HG02973 (cell line): ENCODE measurements around the gene DCAF8.

ENCODE experiments used
- ATAC-seq: cut with Tn5 transposase; IDR thresholded peaks from one replicate; pipeline ENCODE4 v1.9.1; 2021; ENCODE audit warnings: moderate library complexity; ENCODE audit not compliant: unreplicated experiment

Gene DCAF8

DNA sequence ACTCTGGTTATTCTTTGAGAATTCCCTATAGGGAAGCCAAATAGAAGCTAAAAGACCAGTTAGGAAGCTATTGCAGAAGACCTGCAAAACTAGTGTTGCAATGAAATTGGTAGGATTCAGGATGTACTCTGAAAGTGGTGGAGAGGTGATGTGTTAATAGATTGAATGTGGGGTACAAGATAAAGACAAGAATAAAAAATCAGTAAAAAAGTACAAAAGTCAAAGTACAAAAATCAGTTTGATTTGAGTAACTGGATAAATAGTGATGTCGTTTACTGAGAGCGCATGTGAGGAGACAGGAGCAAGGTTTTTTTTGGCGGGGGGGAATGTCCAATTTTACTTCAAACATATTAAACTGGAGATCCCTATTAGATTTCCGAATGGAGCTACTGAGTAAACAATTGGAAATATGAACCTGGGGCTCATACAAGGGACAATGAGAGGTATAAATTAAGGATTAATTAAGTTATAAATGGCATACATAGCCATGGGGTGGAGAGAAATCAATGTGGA lies 2.5 kb upstream of the DCAF8 start:
- no peak for ATAC-seq

DNA sequence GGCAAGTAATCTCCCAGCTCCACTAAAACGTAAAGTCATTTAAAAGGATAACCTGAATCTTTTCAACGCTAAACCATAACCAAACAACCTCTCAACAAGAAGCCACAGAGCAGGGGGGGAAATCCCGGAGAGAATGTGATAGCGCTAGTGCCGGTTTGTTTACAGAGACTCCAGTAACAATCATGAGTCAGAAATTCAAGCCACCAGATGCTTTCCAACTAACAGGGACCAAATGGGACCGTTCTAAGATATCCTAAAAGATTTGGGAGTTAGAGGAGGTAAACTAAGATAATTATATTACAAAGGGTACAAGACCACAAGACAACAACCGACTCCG lies 825 bp downstream of the DCAF8 start:
- peak; percentile 36 for ATAC-seq

DNA sequence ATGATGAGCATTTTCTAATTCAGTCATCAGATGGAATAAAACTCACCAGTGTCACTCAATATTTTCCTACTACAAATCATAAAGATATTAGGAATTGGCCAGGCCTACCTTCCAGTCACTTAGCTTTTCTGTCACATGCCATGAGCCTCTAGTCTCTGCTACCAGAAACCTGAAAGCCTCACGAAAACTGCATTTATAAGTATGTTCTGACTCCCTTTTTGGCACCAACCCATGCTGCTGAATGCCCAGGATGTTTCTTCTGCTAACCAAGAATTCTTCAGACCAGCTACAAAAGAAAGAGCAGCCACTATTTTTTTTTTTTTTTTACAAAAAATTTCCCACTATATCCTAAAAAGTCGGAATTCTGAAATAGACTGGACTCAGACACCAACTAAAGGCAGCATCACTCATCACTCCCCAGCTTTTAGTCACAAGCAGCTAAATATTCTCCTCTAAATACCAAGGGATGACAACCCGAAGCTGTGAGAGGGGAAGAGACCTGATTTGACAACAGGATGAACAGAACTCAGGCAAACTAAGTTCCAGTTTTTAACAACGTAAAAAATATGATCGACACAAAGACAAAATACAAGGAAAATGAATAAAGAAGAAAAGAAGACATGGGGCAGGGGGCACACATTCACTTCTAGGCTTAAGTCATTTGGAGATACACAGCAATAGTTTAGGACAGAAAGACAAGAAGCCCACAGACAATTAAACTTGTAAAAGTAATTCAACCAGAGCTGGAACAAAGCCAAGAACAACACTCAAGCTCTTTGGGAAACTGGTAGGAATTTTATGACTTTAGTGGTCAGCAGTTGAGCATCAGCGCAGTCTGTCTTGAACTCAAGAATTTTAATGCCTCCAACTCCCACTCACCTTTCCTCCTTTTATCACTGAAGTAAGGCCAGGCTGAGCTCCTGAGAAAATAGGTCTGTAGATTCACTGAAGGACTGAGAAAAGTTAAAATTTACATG lies 1.7 kb downstream of the DCAF8 start:
- no peak for ATAC-seq

DNA sequence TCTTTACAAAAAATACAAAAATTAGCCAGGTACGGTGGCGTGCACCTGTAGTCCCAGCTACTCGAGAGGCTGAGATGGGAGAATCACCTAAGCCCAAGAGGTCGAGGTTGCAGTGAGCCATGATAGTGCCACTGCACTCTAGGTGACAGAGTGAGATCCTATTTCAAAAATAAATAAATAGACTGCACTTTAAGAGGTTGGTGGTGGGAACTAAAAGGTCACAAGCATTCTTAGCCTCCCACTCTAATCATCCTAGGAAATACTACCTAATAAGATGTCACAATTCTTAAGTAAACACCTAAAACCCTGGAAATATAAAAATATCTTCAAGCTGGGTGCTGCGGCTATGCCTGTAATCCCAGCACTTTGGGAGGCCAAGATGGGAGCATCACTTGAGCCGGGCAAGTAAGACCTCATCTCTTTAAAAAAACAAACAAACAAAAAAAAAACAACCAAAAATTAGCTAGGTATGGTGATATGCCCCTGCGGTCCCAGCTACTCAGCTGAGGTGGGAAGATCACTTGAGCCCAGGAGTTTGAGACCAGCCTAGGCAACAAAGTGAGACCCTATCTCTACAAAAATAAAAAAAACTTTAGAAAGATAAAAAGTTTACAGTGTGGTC lies 4.1 kb downstream of the DCAF8 start:
- no peak for ATAC-seq

DNA sequence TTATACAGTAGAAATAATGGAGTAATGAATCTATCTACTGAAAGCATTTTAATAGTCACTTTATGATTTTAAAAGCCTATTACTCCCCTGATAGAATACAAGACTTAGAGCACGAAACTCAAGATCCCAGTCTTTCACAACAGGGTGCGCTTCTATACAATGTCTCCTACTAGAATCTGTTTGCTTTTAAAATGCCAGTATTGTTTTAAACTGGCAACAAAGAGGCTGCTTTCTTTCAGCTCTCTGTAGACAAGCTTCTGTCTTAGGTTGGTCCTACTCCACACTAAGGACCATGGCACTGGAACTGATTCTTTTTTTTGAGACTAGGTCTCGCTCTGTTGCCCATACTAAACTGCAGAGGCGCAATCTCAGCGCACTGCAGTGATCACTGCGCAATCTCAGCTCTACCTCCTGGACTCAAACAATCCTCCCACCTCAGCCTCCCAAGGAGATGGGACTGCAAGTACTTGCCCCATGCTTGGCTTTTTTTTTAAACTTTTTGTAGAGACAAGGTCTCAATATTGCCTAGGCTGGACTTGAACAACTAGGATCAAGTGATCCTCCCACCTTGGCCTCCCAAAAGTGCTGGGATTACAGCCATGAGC lies 4.8 kb downstream of the DCAF8 start:
- ATAC-seq: no peak

DNA sequence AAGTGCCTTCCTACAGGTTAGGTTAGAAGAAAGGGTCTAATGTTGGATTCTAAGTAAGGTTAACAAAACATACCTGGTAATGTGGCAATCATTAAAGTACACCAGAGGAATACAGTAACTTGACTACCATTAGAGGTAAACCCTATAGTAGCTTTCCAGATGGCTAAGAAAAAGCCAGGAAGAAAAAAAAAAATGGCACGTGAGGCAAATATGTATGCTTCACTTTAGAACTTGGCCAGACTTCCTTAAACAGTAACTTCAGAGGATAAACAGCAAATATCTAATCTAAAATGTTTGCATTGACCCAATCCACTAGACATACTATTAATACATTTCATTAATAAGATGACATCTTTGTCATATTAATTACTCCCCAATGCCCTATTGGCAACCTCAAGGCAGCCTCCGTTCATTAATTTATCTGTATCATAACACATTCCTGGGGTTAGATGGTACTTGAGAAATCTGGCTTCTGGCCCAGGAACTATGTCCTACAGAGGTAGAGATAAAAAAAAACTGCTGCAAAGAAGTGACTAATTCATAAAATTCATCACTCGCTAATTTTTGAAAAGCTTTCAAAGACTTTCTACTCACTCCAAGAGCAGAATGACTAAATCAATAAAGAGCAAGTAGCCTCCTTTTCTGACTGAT lies 5.8 kb downstream of the DCAF8 start:
- ATAC-seq: no peak

DNA sequence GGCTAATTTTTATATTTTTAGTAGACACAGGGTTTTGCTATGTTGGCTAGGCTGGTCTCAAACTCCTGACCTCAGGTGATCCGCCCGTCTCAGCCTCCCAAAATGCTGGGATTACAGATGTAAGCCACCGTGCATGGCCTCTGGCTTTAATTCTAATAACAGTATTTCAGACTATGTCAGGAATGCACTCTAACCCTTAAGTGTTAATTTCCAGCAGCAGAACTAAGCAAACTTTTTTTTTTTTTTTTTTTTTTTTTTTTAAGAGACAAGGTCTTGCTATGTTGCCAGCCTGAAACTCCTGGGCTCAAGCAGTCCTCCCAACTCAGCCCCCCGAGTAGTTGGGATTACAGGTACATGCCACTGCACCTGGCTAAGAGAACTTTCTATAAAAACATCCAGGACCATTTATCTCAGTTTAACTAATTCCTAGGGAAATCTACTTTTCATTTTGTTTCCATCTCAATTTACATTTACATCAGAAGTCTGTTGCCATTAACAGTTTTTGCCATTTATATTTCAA lies 6.5 kb downstream of the DCAF8 start:
- no peak for ATAC-seq

DNA sequence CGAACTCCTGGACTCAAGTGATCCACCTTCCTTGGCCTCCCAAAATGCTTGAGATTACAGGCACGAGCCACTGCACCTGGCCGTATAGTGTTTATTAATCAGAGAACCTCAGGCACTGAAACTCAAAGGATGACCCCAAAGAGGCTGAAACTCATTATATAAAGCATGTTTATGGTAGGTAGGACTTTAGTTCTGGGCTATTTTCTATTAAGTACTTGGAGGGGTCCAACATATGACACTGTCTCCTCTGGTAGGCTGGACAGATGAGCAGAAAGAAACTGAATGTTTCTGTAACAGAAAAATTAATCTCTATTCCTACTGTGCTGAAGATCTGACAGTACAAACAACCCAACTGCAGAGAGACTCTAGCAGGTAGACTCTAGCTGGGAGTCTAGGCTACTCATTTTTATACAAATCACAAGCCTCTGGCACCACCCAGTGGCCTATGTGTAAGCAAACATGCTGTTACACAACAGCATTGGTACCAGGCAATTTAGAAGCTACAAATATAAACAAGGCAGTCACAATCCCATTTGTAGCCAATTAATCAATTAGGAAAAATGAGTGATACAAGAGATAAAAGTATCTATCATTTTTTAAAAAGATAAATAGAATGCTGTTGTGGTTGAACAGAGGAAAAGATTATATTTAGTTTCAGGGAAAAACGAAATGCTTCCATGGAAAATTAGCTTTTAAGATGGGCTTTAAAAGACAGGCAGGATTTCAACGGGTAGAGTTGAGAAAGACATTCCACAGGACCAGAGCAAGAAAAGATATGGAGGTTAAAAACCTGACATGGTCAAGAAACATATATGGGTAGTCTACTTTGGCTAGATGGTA lies 10.4 kb downstream of the DCAF8 start:
- ATAC-seq: no peak

DNA sequence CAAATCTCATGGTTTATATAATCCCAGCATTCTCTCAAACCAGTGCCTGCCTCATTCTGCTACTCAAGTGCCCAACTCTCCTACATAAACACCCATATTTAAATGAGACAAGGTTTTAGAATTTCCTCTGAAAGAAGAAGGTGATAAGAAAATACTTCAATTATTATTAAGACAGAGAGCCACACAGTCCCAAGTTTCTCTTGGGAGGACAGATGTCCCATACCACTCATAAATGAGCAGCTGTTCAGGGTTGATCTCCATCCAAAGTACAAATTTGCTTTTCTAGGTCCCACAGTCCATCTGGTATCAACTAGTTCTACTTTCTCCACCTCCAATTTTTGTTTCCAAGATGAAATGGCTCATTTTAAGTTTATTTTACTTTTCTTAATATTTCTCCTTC lies 11.3 kb downstream of the DCAF8 start:
- ATAC-seq: no peak

DNA sequence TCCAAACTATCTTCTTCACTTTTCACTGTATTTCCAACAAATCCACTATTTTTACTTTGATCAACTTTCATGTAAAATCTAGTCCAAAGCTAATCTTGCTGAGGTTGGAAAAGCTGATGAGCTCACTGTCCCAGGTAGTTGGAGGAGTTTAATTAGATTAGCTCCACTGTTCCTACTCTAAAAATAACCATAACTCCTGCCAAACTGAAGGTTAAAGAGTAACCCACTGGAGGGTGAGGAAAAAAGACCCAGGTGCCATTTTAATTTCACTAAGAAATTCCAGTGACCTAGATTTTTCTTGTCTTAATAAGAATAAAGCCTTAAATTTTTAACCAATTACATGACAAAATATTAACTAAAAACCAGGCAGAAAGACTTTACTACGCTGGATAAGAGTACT lies 15.3 kb downstream of the DCAF8 start:
- no peak for ATAC-seq

DNA sequence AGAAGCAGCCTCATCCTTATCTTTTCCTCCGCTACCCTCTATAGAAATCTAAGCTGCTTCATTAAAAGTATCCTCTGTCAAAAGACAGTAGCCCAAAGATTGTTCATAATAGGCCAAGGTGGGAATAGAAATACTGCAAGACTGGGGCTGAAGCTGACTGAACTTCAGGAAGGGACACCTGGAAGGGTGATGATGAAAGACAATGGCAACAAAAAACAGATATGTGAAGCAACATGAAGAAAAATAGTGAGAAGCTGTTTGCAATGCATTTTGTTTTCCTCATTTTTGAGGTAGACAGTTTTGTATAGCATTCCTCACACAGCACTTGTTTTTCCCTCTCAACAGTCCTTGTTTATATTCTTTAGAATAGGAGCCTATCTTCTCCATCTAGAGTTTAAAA lies 16.9 kb downstream of the DCAF8 start:
- no peak for ATAC-seq

DNA sequence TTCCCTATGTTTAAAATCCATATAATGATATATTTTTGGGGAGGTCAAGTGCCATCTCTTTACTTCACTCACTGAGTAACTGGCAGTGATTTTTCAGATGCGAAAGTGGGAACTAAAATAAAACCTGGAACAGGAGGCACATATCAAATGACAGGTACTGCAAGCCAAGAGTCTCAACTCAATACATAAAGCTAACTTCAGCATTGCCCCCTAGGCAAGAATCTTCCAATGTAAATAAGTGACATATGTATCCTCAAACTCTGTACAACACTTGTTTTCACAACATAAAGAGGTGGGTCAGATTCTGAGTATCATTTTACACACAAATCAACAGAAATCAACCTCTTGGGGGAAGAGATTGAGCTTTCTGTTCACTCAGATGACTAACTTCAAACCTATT lies 18.1 kb downstream of the DCAF8 start:
- no peak for ATAC-seq

DNA sequence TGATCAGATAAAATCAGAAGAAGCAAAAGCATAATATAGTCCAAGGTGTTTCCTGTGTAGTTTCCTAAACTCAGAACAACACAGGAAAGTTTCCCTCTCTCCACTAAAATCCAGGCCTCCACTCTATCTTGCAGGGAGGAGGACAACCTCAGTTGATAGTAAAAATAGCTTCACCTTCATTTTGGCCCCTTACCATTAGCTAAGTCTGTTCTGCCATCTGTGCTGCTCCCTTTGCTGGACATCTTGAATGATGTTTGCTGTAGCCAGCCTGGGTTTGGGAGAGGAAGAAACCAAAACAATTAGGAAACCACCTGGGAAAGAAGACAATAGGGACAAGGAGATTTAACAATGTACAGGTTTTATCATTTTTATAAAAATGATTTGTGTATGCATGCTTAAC lies 18.6 kb downstream of the DCAF8 start:
- no peak for ATAC-seq

DNA sequence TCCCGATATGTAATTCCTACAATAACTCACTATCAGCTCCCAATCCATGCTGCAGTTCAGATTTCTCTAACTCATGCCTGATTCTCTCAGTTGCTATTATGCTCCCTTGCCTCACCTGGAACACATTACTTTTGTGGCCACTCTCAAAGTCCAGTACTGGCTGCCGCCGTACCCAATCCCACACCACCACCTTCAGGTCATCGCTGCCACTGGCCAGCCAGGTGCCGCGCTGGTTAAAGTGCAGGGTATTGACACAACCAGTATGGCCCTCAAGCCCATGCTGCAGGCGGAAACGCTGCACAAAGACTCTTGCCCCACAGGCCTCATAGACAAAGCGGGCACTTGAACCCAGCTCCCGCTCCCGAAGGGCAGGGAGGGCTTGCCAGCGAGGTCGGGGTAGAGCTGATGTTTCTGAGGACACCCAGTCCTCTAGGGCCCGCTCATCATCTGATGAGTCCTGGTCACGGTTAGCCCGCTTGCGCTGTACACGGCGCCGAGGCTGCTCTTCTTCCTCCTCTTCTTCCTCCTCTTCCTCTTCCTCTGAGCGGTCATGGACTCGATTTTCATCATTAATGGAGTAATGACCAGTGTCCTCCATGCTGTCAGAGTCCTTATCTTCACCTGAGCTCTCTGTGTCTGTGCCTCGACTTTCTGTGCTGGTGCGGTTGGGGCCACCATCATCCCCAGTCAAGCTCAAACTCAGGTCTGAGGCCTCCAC lies 22.6 kb downstream of the DCAF8 start:
- no peak for ATAC-seq

DNA sequence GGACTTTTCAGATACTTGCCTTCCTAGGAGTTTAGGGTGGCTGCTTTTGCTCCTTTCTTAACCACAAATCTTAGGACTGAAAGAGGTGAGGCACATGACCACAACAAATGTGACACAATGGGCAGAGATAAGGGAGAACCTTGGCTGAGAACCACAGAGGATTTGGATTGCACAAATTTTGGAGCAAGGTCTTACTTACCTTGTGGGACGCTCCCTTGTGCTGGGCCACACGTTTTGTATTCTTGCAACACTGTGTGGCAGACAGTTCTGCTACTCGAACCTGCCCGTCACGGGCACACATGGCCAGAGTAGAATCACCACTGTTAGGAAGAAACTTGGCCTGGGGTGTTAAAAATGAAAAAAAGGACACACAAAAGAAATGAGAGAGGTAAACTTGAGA lies 23.9 kb downstream of the DCAF8 start:
- ATAC-seq: no peak

DNA sequence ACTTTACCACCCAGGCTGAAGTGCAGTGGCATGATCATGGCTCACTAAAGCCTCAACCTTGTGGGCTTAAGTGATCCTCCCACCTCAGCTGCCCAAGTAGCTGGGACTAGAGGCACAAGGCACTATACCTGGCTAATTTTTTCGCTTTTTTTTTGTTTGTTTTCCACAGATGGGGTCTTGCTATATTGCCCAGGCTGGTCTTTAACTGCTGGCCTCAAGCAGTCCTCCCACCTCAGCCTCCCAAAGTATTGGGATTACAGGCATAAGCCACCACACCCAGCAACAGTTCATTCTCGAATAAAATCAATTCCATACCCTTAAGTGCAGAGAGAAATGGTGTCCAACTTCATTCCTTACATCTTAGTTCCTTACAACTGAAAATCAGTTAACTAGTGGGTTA lies 24.8 kb downstream of the DCAF8 start:
- ATAC-seq: no peak

DNA sequence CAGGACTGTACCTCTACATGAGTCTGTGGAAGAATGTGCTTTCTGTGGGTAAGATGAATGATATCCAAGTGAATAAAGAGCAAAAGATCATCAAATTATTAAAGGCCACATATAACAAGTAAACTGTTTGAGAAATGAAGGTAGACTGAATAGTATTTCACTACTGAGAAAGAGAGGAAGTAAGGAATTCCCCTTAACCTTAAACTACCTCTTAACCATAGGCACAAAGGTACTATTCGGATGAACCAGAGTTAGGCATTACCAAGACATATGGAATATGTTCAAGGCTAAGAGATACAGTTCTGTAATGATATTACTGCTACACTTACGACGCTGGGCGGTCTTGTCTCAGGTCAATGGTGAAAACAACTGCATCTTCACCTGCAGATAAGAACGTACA lies 25.5 kb downstream of the DCAF8 start:
- no peak for ATAC-seq

DNA sequence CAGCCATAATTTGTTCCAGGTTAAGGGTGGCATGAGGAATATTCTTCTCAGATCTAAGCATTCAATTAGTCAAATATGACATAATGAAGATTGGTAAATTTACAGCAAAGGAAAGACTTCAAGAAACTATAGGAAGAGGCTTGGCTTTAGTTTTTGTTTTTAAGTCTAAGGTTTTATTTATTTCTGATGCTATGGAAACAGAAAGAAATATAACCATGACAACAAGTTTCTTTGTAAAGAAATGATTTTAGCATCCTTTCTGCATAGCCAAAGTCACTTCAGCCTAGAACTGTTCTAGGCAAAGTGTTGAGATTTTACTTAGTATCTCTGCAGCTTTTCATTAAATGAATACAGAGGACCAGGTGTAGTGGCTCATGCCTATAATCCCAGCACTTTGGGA lies 29.4 kb downstream of the DCAF8 start:
- ATAC-seq: no peak

DNA sequence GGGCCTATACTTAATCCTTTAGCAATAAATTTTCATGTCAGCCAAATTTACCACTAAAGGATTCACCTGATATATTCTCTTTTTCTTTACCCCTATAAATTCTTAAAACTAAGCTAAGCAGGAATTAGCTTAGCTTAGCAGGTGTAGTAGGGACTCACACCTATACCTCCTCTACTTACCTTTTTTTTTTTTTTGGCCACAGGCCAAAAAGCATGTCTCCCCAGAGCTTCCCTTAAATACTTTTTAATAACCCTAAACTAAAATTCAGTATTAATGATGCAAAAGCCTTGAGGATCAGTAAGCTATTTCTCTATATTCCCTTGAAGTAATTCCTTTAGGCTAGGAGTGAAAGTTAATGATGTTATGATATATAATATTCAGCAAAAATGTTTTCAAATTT lies 33.9 kb downstream of the DCAF8 start:
- no peak for ATAC-seq

DNA sequence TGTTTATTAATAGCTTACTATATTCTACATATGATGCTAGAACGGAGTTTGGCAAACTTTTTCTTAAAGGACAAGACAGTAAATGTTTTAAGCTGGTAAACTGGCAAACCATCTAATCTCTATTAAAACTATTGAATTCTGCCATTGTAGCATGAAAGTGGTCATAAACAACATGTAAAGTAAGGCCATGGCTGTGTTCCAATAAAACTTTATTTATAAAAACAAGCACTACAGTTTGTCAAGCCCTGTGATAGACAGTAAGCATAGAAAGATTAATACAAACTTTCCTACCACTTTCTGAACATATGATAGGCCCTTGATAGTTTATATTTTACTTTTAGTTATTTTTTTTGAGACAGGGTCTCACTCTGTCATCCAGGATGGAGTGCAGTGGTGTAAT lies 34.8 kb downstream of the DCAF8 start:
- ATAC-seq: no peak
